Mammary epithelial cell (primary cell): Measurements from ENCODE around the gene FNDC5.

Experiments used
- EZH2 ChIP-seq: IDR thresholded peaks from 2 replicates; pipeline ENCODE4 v1.6.1; 2012; ENCODE audit warnings: low read length, inconsistent platforms, borderline replicate concordance
- TF ChIP-seq, protein P1 (sequence below), 2 donors: IDR thresholded peaks in 1 of 2; conservative IDR thresholded peaks in 1 of 2; 2 replicates each; pipeline ENCODE4 v1.5.1; 2011 to 2012; ENCODE audit warnings: inconsistent platforms in 2 of 2, low read length in 2 of 2, mild to moderate bottlenecking in 2 of 2, control low read depth in 1 of 2, low read depth in 1 of 2; ENCODE audit not compliant: insufficient read depth in 1 of 2; ENCODE audit errors: extremely low read depth in 1 of 2

DNA sequence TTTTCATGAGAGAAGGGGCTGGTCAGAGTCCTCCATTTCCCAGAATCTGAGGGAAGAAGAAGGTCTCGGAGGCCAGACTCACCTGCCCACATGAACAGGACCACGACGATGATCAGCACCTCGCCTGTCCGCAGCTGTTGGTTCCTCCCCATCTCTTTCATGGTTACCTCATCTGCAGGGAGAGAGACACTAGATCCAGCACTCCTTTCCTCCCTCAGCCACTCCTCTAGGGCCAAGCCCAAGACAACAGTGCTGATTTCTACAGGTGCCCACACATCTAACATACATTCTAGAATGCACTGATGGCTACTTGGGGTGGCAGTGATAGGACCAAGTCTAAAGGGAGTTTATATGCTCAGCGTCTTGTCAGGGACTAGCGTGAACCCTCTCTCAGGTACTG is 3.0 kb downstream of the FNDC5 start:
- TF ChIP-seq, protein P1, sequence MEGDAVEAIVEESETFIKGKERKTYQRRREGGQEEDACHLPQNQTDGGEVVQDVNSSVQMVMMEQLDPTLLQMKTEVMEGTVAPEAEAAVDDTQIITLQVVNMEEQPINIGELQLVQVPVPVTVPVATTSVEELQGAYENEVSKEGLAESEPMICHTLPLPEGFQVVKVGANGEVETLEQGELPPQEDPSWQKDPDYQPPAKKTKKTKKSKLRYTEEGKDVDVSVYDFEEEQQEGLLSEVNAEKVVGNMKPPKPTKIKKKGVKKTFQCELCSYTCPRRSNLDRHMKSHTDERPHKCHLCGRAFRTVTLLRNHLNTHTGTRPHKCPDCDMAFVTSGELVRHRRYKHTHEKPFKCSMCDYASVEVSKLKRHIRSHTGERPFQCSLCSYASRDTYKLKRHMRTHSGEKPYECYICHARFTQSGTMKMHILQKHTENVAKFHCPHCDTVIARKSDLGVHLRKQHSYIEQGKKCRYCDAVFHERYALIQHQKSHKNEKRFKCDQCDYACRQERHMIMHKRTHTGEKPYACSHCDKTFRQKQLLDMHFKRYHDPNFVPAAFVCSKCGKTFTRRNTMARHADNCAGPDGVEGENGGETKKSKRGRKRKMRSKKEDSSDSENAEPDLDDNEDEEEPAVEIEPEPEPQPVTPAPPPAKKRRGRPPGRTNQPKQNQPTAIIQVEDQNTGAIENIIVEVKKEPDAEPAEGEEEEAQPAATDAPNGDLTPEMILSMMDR (conservative IDR thresholded peaks at IDR 0.05 in 1 of 2, IDR thresholded peaks at IDR 0.05 in 1 of 2; ENCODE audit: extremely low read depth in 1 of 2, insufficient read depth in 1 of 2, low read depth in 1 of 2, low read length in 2 of 2), result no peak
- no peak for TF ChIP-seq EZH2
